ENCODE results near the gene STAB1.

The STAB1 gene

DNA sequence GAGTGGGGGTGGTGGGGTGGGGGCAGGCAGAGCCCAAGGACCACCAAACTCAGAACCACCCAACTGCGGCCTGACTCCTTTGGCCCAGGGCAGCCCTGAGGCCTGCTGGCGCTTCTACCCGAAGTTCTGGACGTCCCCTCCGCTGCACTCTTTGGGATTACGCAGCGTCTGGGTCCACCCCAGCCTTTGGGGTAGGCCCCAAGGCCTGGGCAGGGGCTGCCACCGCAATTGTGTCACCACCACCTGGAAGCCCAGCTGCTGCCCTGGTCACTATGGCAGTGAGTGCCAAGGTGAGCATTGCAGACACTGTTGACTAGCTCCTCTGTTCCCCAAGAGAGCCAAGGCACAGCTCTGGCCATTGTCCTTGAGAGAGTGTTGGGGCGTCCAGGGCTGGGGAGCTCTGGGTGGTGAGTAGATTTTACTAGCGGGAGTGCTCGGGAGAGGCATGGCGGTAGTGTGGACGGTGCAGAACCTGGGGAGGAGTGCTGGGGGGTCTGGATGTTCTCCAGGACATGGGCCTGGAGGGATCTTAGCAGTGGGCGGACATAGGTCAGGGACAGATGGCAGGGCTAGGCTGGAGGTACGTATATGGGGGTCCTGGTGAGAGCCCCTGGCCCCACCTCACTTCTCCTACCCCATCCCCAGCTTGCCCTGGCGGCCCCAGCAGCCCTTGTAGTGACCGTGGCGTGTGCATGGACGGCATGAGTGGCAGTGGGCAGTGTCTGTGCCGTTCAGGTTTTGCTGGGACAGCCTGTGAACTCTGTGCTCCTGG, 25.8 kb downstream of the STAB1 start:
- Histone ChIP-seq H3K4me1 (no peaks in the 10 kb centered on the region), H3K9ac (no peak overlapping the region), H3K4me2 (ENCODE audit: low read length) (no peak overlapping the region), H3K4me3 (ENCODE audit: low read depth, low read length) (no peak overlapping the region), H3K27me3 (ENCODE audit: control insufficient read depth, insufficient read depth, low read length) (no peaks in the 10 kb centered on the region), H3K27ac (no peak overlapping the region), H3K36me3 (ENCODE audit: control insufficient read depth, insufficient read depth, low read length) (no peaks in the 10 kb centered on the region), H3K9me3 (ENCODE audit: control insufficient read depth, low read length) (no peaks in the 10 kb centered on the region), H3K79me2 (no peaks in the 10 kb centered on the region), H2AFZ (no peak overlapping the region)
- TF ChIP-seq, protein P1, sequence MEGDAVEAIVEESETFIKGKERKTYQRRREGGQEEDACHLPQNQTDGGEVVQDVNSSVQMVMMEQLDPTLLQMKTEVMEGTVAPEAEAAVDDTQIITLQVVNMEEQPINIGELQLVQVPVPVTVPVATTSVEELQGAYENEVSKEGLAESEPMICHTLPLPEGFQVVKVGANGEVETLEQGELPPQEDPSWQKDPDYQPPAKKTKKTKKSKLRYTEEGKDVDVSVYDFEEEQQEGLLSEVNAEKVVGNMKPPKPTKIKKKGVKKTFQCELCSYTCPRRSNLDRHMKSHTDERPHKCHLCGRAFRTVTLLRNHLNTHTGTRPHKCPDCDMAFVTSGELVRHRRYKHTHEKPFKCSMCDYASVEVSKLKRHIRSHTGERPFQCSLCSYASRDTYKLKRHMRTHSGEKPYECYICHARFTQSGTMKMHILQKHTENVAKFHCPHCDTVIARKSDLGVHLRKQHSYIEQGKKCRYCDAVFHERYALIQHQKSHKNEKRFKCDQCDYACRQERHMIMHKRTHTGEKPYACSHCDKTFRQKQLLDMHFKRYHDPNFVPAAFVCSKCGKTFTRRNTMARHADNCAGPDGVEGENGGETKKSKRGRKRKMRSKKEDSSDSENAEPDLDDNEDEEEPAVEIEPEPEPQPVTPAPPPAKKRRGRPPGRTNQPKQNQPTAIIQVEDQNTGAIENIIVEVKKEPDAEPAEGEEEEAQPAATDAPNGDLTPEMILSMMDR (IDR thresholded peaks at IDR 0.05): no peak

DNA sequence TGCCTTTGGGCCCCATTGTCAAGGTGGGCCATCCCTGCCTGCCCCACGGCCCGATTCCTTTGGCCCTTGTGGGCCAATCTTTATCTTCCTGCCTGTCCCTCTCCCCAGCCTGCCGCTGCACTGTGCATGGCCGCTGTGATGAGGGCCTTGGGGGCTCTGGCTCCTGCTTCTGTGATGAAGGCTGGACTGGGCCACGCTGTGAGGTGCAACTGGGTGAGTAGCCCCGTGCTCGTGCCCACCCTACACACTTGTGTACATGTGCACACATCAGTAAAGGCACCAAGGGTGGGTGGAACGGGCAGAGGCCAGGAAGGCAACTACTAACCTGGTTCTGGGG, 26.3 kb downstream of the STAB1 start:
- Histone ChIP-seq H3K4me3 (ENCODE audit: low read depth, low read length) (no peak overlapping the region), H2AFZ (no peak overlapping the region), H3K27ac (no peak overlapping the region), H3K4me2 (ENCODE audit: low read length) (no peak overlapping the region), H3K9ac (no peak overlapping the region), H3K9me3 (ENCODE audit: control insufficient read depth, low read length) (no peaks in the 10 kb centered on the region), H3K79me2 (no peaks in the 10 kb centered on the region), H3K4me1 (no peaks in the 10 kb centered on the region), H3K27me3 (ENCODE audit: control insufficient read depth, insufficient read depth, low read length) (no peaks in the 10 kb centered on the region), H3K36me3 (ENCODE audit: control insufficient read depth, insufficient read depth, low read length) (no peaks in the 10 kb centered on the region)
- TF ChIP-seq, protein P1 (IDR thresholded peaks at IDR 0.05): no peak

DNA sequence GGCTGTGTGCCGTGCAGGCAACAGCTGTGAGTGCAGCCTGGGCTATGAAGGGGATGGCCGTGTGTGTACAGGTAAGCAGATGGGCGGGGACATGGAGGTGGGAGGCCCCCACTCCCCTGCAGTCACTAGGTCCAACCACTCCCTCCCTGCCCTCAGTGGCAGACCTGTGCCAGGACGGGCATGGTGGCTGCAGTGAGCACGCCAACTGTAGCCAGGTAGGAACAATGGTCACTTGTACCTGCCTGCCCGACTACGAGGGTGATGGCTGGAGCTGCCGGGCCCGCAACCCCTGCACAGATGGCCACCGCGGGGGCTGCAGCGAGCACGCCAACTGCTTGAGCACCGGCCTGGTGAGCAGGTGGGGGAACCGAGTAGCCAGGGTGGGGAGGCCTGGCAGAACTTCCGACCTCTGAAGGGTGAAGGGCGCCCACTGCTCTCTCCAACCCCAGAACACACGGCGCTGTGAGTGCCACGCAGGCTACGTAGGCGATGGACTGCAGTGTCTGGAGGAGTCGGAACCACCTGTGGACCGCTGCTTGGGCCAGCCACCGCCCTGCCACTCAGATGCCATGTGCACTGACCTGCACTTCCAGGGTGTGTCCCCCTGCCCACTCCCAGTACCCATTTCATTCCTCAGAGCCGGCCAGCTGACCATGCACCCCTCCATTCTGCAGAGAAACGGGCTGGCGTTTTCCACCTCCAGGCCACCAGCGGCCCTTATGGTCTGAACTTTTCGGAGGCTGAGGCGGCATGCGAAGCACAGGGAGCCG, 26.9 kb downstream of the STAB1 start:
- no peak overlapping the region for H2AFZ ChIP-seq
- H3K27ac ChIP-seq: no peak overlapping the region
- no peaks in the 10 kb centered on the region for H3K27me3 ChIP-seq (ENCODE audit: control insufficient read depth, insufficient read depth, low read length)
- no peaks in the 10 kb centered on the region for H3K79me2 ChIP-seq
- no peaks in the 10 kb centered on the region for H3K36me3 ChIP-seq (ENCODE audit: control insufficient read depth, insufficient read depth, low read length)
- no peaks in the 10 kb centered on the region for H3K9me3 ChIP-seq (ENCODE audit: control insufficient read depth, low read length)
- no peak overlapping the region for H3K4me2 ChIP-seq (ENCODE audit: low read length)
- no peaks in the 10 kb centered on the region for H3K4me1 ChIP-seq
- no peak overlapping the region for H3K9ac ChIP-seq
- no peak overlapping the region for H3K4me3 ChIP-seq (ENCODE audit: low read depth, low read length)
- TF ChIP-seq, protein P1 (IDR thresholded peaks at IDR 0.05): no peak

DNA sequence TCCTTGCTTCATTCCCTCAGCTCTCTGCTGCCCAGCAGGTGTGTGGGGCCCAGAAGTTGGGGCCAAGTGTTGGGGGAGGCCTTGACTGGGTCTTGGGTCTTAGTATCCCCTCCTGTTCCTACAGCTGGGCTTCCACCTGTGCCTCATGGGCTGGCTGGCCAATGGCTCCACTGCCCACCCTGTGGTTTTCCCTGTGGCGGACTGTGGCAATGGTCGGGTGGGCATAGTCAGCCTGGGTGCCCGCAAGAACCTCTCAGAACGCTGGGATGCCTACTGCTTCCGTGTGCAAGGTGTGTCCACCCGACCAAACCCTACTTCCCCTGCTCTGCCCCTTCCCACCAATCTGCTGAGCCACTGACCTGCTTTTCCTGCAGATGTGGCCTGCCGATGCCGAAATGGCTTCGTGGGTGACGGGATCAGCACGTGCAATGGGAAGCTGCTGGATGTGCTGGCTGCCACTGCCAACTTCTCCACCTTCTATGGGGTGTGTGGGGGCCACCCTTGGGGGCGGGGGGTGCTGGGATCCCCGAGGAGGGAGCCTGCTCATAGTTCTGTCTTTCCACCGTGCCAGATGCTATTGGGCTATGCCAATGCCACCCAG, 27.6 kb downstream of the STAB1 start:
- Histone ChIP-seq H3K4me1 (no peaks in the 10 kb centered on the region), H3K79me2 (no peaks in the 10 kb centered on the region), H3K9me3 (ENCODE audit: control insufficient read depth, low read length) (no peaks in the 10 kb centered on the region), H3K36me3 (ENCODE audit: control insufficient read depth, insufficient read depth, low read length) (no peaks in the 10 kb centered on the region), H2AFZ (no peak overlapping the region), H3K27me3 (ENCODE audit: control insufficient read depth, insufficient read depth, low read length) (no peaks in the 10 kb centered on the region), H3K4me3 (ENCODE audit: low read depth, low read length) (no peak overlapping the region), H3K27ac (no peak overlapping the region), H3K9ac (no peak overlapping the region), H3K4me2 (ENCODE audit: low read length) (no peak overlapping the region)
- TF ChIP-seq, protein P1 (IDR thresholded peaks at IDR 0.05): no peak

Measured in parathyroid adenoma (tissue), 2 donors.